ENCODE data around the gene THBS2. TPM values are rescaled to one million over a fixed set of nuclear protein-coding genes. Genes with fewer than 3 reads are reported as not detected.

THBS2 gene
- total RNA-seq, 1 donor from 2014 or later = 709 TPM

DNA sequence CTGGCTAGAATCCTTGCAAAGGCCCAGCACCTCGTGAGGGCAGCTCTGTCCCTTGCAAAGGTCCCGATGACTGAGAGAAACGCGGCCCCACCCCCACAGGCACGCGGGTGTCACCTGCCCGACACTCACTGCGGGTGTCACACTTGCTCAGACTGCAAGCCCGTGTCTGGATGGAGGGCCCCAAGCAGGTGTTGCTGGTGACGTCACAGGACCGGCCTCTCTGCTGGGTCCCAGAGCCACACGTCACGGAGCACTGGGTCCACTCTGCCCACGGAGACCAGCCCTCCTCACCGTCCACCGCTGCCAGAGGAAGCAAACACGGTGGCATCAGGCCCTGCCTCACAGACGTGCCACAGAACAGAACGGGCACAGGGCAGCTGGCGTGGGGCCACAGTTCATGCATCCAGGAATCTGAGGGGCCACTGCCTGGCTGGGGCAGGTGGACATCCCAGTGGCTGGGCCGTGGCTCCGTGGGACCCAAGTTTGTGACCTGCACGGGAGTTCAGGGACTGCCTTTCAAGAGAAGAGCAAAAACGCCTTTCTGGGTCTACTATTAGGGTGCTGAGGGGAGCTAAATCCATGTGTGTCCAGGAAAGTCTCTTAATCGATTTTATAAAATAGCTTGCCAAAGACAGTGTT is 16.0 kb downstream of the THBS2 start:
- Histone ChIP-seq H3K4me3 (no peak overlapping the region), H3K4me1 (no peaks in the 10 kb centered on the region), H3K27ac (peak overlapping the region in 1 of 2 donors; percentile 45), H3K27me3 (no peaks in the 10 kb centered on the region), H3K36me3 (peaks cover 62 to 85% of the 10 kb centered on the region in 2 donors), H3K9me3 (no peaks in the 10 kb centered on the region)
- TF ChIP-seq CTCF (IDR thresholded peaks at IDR 0.05) = no peak
- intact Hi-C loops (cut with DNase I) = no loop called here
- DNase-seq (ENCODE audit: low spot score in 2 of 2) = no peak

GRCh38 chr6:169236988-169237387 is 16.7 kb downstream of the THBS2 start:
- H3K9me3 ChIP-seq = no peaks in the 10 kb centered on the region
- intact Hi-C loops (cut with DNase I) = no loop called here
- no peak for TF ChIP-seq CTCF (IDR thresholded peaks at IDR 0.05)
- peak overlapping the region in 1 of 2 donors; percentile 45 for H3K27ac ChIP-seq
- no peaks in the 10 kb centered on the region for H3K27me3 ChIP-seq
- peaks cover 66 to 88% of the 10 kb centered on the region in 2 donors for H3K36me3 ChIP-seq
- no peak overlapping the region for H3K4me3 ChIP-seq
- DNase-seq (ENCODE audit: low spot score in 2 of 2) = peak in 1 of 2 donors; percentile 64
- no peaks in the 10 kb centered on the region for H3K4me1 ChIP-seq

DNA sequence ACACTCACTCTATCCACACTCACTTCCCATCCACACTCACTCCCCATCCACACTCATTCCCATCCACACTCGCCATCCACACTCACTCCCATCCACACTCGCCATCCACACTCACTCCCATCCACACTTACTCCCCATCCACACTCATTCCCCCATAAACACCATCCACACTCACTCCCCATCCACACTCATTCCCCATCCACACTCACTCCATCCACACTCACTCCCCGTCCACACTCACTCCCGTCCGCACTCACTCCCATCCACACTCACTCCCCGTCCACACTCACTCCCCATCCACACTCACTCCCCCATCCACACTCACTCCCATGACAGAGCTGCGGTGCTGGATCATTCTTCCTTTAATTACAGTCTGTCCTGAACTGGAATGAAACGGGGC is 17.1 kb downstream of the THBS2 start:
- Histone ChIP-seq H3K4me1 (no peaks in the 10 kb centered on the region), H3K27me3 (no peaks in the 10 kb centered on the region), H3K27ac (peak overlapping the region in 1 of 2 donors; percentile 45), H3K9me3 (no peaks in the 10 kb centered on the region), H3K36me3 (peaks cover 66 to 88% of the 10 kb centered on the region in 2 donors), H3K4me3 (no peak overlapping the region)
- intact Hi-C loops (cut with DNase I) = no loop called here
- no peak for TF ChIP-seq CTCF (IDR thresholded peaks at IDR 0.05)
- DNase-seq (ENCODE audit: low spot score in 2 of 2) = peak in 1 of 2 donors; percentile 56

- Histone ChIP-seq H3K27ac (no peak overlapping the region), H3K4me1 (no peaks in the 10 kb centered on the region), H3K27me3 (no peaks in the 10 kb centered on the region), H3K36me3 (peaks cover 65 to 86% of the 10 kb centered on the region in 2 donors), H3K4me3 (no peak overlapping the region), H3K9me3 (no peaks in the 10 kb centered on the region)
- TF ChIP-seq CTCF (IDR thresholded peaks at IDR 0.05) = no peak
- no peak for DNase-seq (ENCODE audit: low spot score in 2 of 2)
- intact Hi-C loops (cut with DNase I) = no loop called here
These were observed 18.4 kb downstream of the THBS2 start for GRCh38 chr6:169235286-169235685.

- no peak for TF ChIP-seq CTCF (IDR thresholded peaks at IDR 0.05)
- peaks cover 62 to 79% of the 10 kb centered on the region in 2 donors for H3K36me3 ChIP-seq
- intact Hi-C loops (cut with DNase I) = no loop called here
- no peak overlapping the region for H3K27ac ChIP-seq
- no peaks in the 10 kb centered on the region for H3K9me3 ChIP-seq
- H3K4me3 ChIP-seq = no peak overlapping the region
- no peaks in the 10 kb centered on the region for H3K27me3 ChIP-seq
- no peaks in the 10 kb centered on the region for H3K4me1 ChIP-seq
- DNase-seq (ENCODE audit: low spot score in 2 of 2) = no peak
These were observed 19.0 kb downstream of the THBS2 start for GRCh38 chr6:169234634-169235033.
